ENCODE measurements around the gene TBX15.

Gene TBX15

GRCh38 chr1:119003413-119004128, 15.4 kb upstream of the TBX15 start:
- Histone ChIP-seq H3K27me3 (replicated peaks; ENCODE audit: insufficient read depth, low read length) (no peaks in the 10 kb centered on the region), H3K4me2 (ENCODE audit: low read depth, low read length) (no peak overlapping the region), H3K9me3 (replicated peaks; ENCODE audit: insufficient read depth, low read length) (no peaks in the 10 kb centered on the region), H3K79me2 (ENCODE audit: low read length) (no peaks in the 10 kb centered on the region), H3K9me2 (replicated peaks; ENCODE audit: insufficient read depth, low read length) (no peaks in the 10 kb centered on the region), H4K20me1 (ENCODE audit: insufficient read depth, low read length) (no peaks in the 10 kb centered on the region), H3K4me1 (ENCODE audit: low read length) (no peaks in the 10 kb centered on the region), H3F3A (ENCODE audit: insufficient read depth, low read length) (no peaks in the 10 kb centered on the region), H2AFZ (ENCODE audit: low read length) (no peak overlapping the region), H3K9ac (ENCODE audit: low read length) (no peak overlapping the region), H3K36me3 (replicated peaks; ENCODE audit: insufficient read depth, low read length) (no peaks in the 10 kb centered on the region), H3K4me3 (ENCODE audit: low read length) (no peak overlapping the region), H3K27ac (ENCODE audit: low read length) (no peak overlapping the region)
- TF ChIP-seq CTCF (IDR thresholded peaks at IDR 0.05; ENCODE audit: low read length) (no peak), EZH2 (optimal IDR thresholded peaks at IDR 0.05; ENCODE audit: low read depth, low read length) (no peak), EZH2phosphoT487 (IDR thresholded peaks at IDR 0.05; ENCODE audit: low read length) (no peak)
- DNase-seq = no peak

GRCh38 chr1:119002028-119002686, 14.0 kb upstream of the TBX15 start:
- Histone ChIP-seq H3F3A (ENCODE audit: insufficient read depth, low read length) (no peaks in the 10 kb centered on the region), H3K9me3 (replicated peaks; ENCODE audit: insufficient read depth, low read length) (no peaks in the 10 kb centered on the region), H3K36me3 (replicated peaks; ENCODE audit: insufficient read depth, low read length) (no peaks in the 10 kb centered on the region), H3K4me2 (ENCODE audit: low read depth, low read length) (no peak overlapping the region), H3K27me3 (replicated peaks; ENCODE audit: insufficient read depth, low read length) (no peaks in the 10 kb centered on the region), H3K79me2 (ENCODE audit: low read length) (no peaks in the 10 kb centered on the region), H3K4me3 (ENCODE audit: low read length) (no peak overlapping the region), H2AFZ (ENCODE audit: low read length) (no peak overlapping the region), H3K27ac (ENCODE audit: low read length) (no peak overlapping the region), H3K9me2 (replicated peaks; ENCODE audit: insufficient read depth, low read length) (no peaks in the 10 kb centered on the region), H3K9ac (ENCODE audit: low read length) (no peak overlapping the region), H3K4me1 (ENCODE audit: low read length) (no peaks in the 10 kb centered on the region), H4K20me1 (ENCODE audit: insufficient read depth, low read length) (no peaks in the 10 kb centered on the region)
- TF ChIP-seq CTCF (IDR thresholded peaks at IDR 0.05; ENCODE audit: low read length) (no peak), EZH2 (optimal IDR thresholded peaks at IDR 0.05; ENCODE audit: low read depth, low read length) (no peak), EZH2phosphoT487 (IDR thresholded peaks at IDR 0.05; ENCODE audit: low read length) (no peak)
- no peak for DNase-seq

GRCh38 chr1:119001181-119002027, 13.3 kb upstream of the TBX15 start:
- H3K4me1 ChIP-seq (ENCODE audit: low read length) = no peaks in the 10 kb centered on the region
- no peaks in the 10 kb centered on the region for H3K9me2 ChIP-seq (replicated peaks; ENCODE audit: insufficient read depth, low read length)
- no peaks in the 10 kb centered on the region for H3K36me3 ChIP-seq (replicated peaks; ENCODE audit: insufficient read depth, low read length)
- H3K4me2 ChIP-seq (ENCODE audit: low read depth, low read length) = no peak overlapping the region
- no peaks in the 10 kb centered on the region for H3F3A ChIP-seq (ENCODE audit: insufficient read depth, low read length)
- H2AFZ ChIP-seq (ENCODE audit: low read length) = no peak overlapping the region
- no peaks in the 10 kb centered on the region for H3K27me3 ChIP-seq (replicated peaks; ENCODE audit: insufficient read depth, low read length)
- H3K9me3 ChIP-seq (replicated peaks; ENCODE audit: insufficient read depth, low read length) = no peaks in the 10 kb centered on the region
- H3K27ac ChIP-seq (ENCODE audit: low read length) = no peak overlapping the region
- no peak for TF ChIP-seq EZH2 (optimal IDR thresholded peaks at IDR 0.05; ENCODE audit: low read depth, low read length)
- no peak for TF ChIP-seq EZH2phosphoT487 (IDR thresholded peaks at IDR 0.05; ENCODE audit: low read length)
- no peak for TF ChIP-seq CTCF (IDR thresholded peaks at IDR 0.05; ENCODE audit: low read length)
- DNase-seq = no peak
- H3K4me3 ChIP-seq (ENCODE audit: low read length) = no peak overlapping the region
- no peak overlapping the region for H3K9ac ChIP-seq (ENCODE audit: low read length)
- H3K79me2 ChIP-seq (ENCODE audit: low read length) = no peaks in the 10 kb centered on the region
- H4K20me1 ChIP-seq (ENCODE audit: insufficient read depth, low read length) = no peaks in the 10 kb centered on the region
